ENCODE measurements around the gene TFPT. TPM values are rescaled to one million over a fixed set of nuclear protein-coding genes. Genes with fewer than 3 reads are reported as not detected.

TFPT gene
- polyA plus RNA-seq (2011; rRNA removed) (12.3 and 15.8 TPM in 2 replicates), polyA minus RNA-seq (2011; rRNA and poly(A)+ RNA removed) (8.1 and 8.5 TPM in 2 replicates)

DNA sequence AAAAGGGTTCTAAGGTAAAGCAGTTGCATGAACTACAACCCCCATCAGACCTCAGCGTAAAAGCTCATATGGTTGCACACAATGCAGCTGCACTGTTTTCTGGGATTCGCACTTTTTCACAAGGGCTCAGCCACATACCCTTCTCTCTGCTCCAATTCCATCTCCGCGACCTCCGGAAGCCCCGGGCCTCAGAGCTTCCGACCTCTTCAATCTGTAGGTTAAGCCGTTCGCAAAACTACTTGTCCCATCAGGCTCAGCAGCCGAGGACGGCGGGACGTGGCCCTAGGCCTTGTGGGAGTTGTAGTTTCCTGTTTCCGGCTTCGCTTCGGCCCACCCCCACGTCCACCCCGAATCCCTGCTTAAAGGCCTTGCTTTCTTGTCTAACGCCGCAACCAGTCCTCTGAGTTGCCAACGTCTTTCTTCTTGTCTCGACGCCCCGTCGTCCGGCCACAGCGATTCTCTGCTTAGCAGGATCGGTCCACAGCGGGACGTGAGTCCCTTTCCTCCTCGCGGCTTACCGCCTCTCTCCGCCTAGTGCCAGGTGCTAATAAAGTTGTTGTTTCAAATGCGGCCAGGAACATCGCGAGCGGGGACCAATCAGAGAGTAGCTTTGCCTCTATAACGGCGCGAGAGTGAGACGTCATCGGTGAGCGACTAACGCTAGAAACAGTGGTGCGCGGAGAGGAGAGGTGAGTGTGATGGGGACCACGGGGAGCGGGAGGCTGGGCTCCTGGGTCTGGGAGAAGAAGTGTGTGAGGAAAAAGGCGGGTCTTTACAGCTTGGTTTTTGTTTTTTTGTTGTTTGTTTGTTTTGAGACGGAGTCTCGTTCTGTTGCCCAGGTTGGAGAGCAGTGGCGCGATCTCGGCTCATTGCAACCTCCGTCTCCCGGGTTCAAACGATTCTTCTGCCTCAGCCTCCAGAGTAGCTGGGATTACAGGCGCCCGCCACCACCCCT lies at the start of gene TFPT, which contains the start of gene PRPF31:
TFPT (minus strand) TSS at position 549 of the 955 bp plus-strand sequence; CDS start at position 161, 388 bp downstream.
PRPF31 (plus strand) TSS at position 646 of the 955 bp plus-strand sequence. CDS start 2,525 bp downstream, outside the sequence.
- Histone ChIP-seq H3K4me3 (ENCODE audit: low read depth, low read length) (peak within 1 kb of the TSS; percentile 73), H3K27ac (ENCODE audit: low read depth, low read length) (peak within 1 kb of the TSS; percentile 75), H3K9me3 (ENCODE audit: control insufficient read depth, insufficient read depth, low read length) (no peaks in the 10 kb centered on the region), H3K27me3 (ENCODE audit: control insufficient read depth, insufficient read depth, low read length) (no peaks in the 10 kb centered on the region)
- DNase-seq (ENCODE audit: low read depth, low spot score): peak; percentile 93
- ChIA-PET CTCF (interaction anchor here (1.1 kb wide), 1 partner anchor 92 kb away, joined by 3 read pairs; no protein-coding TSS in a partner anchor), POLR2A (interaction anchor here (0.5 to 2.4 kb wide), 10 partner anchors 9 to 333 kb away, joined by 3 to 16 read pairs (median 6); partner anchors contain the start of genes CNOT3, LENG1, LENG8 and MYADM)
- no peak for TF ChIP-seq CTCF (IDR thresholded peaks at IDR 0.05; ENCODE audit: low read depth, low read length)

DNA sequence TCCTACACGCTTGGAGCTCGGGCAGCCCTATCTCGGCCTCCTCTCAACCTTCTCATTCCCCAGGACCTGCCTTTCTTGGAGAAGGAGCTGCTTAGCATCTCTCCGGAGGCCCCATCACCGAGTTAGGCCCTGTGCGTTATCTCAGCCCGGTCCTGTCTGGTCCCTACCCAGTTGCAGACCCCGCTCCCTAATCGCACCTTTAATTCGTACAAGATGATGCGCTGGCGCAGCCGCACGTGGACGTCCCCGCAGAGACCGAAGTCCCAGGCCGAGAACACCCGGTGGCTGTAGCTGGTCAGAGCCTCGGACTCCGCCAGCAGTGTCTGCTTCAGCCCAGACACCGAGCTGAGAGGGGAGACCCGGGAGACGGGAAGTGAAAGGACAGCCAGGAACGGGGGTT lies 49.8 kb upstream of the TFPT start:
- Histone ChIP-seq H3K27me3 (ENCODE audit: control insufficient read depth, insufficient read depth, low read length) (no peaks in the 10 kb centered on the region), H3K27ac (ENCODE audit: low read depth, low read length) (no peak overlapping the region), H3K9me3 (ENCODE audit: control insufficient read depth, insufficient read depth, low read length) (peaks cover 23% of the 10 kb centered on the region), H3K4me3 (ENCODE audit: low read depth, low read length) (no peak overlapping the region)
- CTCF ChIA-PET: no interaction called here
- TF ChIP-seq CTCF (IDR thresholded peaks at IDR 0.05; ENCODE audit: low read depth, low read length): no peak
- POLR2A ChIA-PET: interaction anchor here (0.7 kb wide), 1 partner anchor 487 kb away, joined by 3 read pairs; no protein-coding TSS in a partner anchor
- no peak for DNase-seq (ENCODE audit: low read depth, low spot score)

GRCh38 chr19:54164369-54165068 lies 49.1 kb upstream of the TFPT start:
- no peak overlapping the region for H3K27ac ChIP-seq (ENCODE audit: low read depth, low read length)
- ChIA-PET CTCF (no interaction called here), POLR2A (interaction anchor here (0.7 kb wide), 1 partner anchor 488 kb away, joined by 3 read pairs; no protein-coding TSS in a partner anchor)
- H3K4me3 ChIP-seq (ENCODE audit: low read depth, low read length): peak overlapping the region; percentile 47
- H3K27me3 ChIP-seq (ENCODE audit: control insufficient read depth, insufficient read depth, low read length): no peaks in the 10 kb centered on the region
- peaks cover 23% of the 10 kb centered on the region for H3K9me3 ChIP-seq (ENCODE audit: control insufficient read depth, insufficient read depth, low read length)
- no peak for TF ChIP-seq CTCF (IDR thresholded peaks at IDR 0.05; ENCODE audit: low read depth, low read length)
- no peak for DNase-seq (ENCODE audit: low read depth, low spot score)

- ChIA-PET CTCF (interaction anchor here (0.7 kb wide), 1 partner anchor 27 kb away, joined by 3 read pairs; the partner anchor contains the start of gene MBOAT7), POLR2A (interaction anchor here (0.7 kb wide), 1 partner anchor 9 kb away, joined by 3 read pairs; no protein-coding TSS in a partner anchor)
Observed at GRCh38 chr19:54162884-54163283, 47.4 kb upstream of the TFPT start.

More at GRCh38 chr19:54162884-54163283, 47.4 kb upstream of the TFPT start:
- Histone ChIP-seq H3K27me3 (ENCODE audit: control insufficient read depth, insufficient read depth, low read length) (no peaks in the 10 kb centered on the region), H3K27ac (ENCODE audit: low read depth, low read length) (no peak overlapping the region), H3K9me3 (ENCODE audit: control insufficient read depth, insufficient read depth, low read length) (peaks cover 23% of the 10 kb centered on the region), H3K4me3 (ENCODE audit: low read depth, low read length) (peak overlapping the region; percentile 60; the same call in 1 of the 2 replicates)
- DNase-seq (ENCODE audit: low read depth, low spot score): no peak
- no peak for TF ChIP-seq CTCF (IDR thresholded peaks at IDR 0.05; ENCODE audit: low read depth, low read length)

Data from AG04450 (cell line).